GM18502 (cell line): Measurements from ENCODE around the gene CD80.
"Not testable (repeated sequence)": the region's sequence is repeated elsewhere in the genome, so short reads cannot be mapped to it uniquely, and the experiment has no call there.

Source experiments
- ATAC-seq: cut with Tn5 transposase; IDR thresholded peaks from one replicate; pipeline ENCODE4 v1.9.1; 2021; ENCODE audit warnings: mild to moderate bottlenecking; ENCODE audit not compliant: unreplicated experiment, poor library complexity

CD80 gene

DNA sequence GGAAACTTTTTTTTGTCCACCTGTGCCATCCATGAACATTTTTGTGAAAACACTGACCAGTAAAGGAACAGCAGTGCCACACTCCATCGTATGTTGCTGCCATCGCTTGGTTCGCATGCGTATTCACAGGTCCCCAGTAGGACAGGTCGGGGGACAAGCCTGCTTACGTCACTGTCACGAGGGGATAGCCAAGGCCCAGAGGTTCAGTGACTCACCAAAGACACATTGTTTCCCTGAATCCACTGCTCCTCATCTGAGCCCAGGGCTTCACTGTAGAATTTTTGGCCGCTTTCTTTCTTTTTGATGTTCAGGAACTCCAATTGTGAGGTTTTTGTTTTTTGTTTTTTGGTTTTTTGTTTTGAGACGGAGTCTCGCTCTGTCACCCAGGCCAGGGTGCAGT is 25.8 kb upstream of the CD80 start:
- no peak for ATAC-seq

DNA sequence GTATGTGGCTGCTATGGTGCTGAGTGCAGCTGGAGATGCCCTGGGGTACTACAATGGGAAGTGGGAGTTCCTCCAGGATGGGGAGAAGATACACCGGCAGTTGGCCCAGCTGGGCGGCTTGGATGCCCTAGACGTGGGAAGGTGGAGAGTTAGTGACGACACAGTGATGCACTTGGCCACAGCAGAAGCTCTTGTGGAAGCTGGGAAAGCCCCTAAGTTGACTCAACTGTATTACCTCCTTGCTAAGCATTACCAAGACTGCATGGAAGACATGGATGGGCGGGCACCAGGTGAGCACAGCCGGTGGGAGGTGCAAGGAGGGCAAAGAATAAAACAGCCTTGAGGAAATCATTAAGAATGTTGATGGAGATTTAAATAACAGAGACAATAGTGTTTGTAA is 22.8 kb upstream of the CD80 start:
- ATAC-seq = peak; percentile 54

DNA sequence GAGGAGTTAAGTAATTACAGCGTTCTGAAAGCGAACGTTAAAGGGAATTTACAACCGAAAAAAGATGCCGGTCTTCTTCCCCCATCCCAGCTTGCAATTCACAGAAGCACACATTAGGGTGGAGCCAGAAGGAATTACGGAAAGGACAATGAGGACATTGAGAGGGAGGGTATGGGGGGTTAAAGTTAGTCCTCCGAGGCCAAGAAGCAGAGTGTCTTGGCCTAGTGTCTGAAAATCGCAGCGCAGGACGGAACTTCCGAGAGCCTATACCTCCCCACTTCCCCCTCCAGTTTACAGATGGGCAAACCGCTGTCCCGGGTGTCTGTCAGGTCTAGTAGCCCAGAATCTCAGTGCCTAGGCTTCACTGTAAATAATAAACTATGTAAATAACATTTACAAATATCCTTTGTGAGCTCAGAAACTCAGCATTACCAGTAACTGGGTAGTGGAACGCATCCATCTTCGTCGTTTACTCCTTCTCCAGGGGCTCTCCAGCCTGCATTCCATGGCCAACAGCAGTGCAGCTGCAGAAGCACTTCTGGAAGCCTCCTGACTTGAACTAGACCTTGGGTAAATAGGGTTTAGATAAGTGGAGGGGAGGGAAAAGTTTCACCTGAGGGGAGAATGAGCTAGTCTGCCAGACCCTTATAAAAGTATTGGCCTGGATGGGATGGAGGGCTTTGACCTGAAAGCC is 20.8 kb upstream of the CD80 start:
- peak; percentile 76 for ATAC-seq

DNA sequence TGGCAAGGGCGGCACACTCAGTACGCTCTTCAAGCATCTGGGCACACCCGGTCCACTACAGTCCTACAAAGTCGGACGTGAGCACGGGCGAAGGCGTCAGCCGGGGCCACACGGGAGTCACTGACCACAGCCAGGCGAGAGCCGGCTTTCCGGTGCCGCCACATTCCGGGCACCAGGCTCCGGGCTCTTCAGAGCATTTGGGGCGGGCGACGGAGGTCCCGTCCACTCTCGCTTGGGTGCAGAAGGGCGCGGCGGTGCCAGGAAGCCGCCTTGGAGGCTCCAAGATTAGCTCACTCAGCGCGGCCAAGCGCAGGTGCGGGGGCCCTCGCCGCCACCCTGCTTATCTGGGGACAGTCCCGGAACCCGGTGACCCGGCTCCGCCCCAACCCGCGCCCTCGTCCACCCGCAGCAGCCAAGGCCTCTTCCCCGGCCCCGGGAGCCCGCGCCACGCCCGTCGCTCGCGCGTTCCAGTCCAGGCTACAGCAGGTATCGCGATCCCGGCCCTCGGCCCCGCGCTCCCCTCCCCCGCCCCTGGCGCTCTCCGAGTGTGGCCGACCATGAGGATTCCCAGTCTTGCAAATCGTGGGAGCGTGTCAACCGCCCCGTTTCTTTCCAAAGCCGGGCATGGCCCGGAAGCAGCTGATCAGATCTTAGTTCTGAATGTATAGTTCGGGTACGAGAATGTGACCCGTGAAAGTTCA is 20.1 kb upstream of the CD80 start, which contains the start of gene ADPRH:
Gene ADPRH, plus strand, starts transcription at position 127 of the 701 bp plus-strand sequence. CDS start 2,678 bp downstream, outside the sequence.
- ATAC-seq = peak; percentile 64

DNA sequence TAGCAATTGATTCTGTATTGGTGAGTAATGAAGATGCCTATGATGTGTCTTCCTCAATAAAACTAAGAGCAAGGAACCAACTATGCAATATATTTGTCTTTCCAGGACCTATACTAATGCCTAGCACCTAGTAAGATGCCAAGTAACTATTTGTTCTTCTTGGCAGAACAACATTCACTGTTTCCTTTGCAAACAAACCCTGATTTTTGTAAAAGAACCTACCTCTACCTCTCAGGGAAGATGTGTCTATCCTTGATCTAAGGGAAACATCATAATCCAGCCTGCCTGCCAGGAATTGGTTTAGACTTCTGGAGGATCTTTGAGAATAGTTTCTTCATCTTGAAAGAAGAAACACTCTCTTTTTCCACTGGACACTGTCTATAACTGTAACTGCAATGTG is 16.1 kb upstream of the CD80 start:
- no peak for ATAC-seq

DNA sequence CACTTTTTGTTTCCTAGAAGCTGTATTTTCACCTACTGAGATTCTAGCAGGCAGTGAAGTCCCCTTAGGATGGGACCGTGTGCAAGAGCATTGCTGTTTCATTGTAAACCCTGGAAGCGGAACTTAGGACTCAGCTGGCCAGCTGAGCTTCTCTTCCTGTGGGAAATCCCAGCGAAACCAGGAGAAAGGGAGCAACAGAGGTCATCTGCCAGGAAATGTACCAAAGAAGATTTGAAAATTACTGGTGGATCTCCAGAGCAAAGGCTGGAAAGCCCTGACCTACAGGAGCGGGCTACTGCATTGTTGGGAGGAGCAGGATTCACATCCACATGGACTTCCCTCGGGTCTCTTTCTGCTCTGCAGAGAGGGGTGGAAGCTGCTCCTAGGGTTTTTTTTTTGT is 12.3 kb upstream of the CD80 start:
- no peak for ATAC-seq

DNA sequence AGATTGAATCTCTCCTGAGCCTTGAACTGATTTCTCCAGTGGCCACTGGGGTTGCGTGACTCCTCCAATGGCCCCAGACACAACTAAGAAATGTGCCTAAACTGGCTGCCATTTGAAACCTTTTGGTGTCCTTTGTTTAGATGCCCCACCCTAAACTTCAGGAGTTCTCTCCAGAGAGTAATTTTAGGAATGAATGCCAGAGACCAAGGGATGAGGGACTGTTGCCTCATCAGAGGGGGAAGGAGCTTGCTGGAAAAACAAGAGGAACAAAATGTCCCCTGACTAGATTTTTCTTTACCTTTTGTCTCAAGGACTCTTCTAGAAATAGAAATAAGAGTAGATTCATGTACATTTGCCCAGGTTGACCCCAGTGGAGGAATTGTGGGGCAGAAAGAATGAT is 11.8 kb upstream of the CD80 start:
- no peak for ATAC-seq

DNA sequence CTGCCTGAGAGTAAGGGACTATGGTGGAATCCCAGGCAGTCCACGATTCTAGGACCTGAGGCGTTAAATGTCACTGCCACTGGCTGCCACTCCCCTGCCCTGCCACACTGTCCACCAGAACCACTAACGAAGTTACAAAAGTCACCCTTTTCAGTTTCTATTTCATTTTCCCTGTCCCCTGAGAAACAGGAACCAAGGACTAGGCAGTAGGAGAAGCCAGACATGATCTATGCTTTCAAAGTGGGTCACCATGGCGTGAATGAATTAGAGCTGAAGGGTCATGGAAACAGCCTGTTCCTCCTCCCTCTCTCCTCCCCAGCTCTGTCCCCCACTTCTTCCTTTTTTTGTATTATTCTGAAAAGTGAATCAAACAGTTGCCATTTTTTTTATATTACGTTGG is 10.8 kb upstream of the CD80 start:
- no peak for ATAC-seq

DNA sequence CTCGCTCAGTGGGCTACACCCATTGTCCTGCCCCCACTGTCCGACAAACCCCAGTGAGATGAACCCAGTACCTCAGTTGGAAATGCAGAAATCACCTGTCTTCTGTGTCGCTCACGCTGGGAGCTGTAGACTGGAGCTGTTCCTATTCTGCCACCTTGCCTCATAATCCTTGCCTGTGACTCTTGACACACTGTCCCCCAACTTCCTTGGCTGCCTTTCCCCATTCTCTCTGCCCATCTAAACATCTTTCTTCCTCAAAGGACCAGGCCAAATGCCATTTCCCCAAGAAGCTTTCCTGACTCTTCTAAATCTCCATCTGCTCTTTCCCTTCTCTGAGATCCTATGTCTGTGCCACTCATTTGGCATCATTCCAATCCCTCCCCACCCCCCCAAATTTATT is 9.7 kb upstream of the CD80 start:
- no peak for ATAC-seq

DNA sequence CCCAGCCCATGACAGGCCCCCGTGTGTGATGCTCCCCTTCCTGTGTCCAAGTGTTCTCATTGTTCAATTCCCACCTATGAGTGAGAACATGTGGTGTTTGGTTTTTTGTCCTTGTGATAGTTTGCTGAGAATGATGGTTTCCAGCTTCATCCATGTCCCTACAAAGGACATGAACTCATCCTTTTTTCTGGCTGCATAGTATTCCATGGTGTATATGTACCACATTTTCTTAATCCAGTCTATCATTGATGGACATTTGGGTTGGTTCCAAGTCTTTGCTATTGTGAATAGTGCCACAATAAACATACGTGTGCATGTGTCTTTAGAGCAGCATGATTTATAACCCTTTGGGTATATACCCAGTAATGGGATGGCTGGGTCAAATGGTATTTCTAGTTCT is 3.9 kb upstream of the CD80 start:
- not testable (repeated sequence) for ATAC-seq

DNA sequence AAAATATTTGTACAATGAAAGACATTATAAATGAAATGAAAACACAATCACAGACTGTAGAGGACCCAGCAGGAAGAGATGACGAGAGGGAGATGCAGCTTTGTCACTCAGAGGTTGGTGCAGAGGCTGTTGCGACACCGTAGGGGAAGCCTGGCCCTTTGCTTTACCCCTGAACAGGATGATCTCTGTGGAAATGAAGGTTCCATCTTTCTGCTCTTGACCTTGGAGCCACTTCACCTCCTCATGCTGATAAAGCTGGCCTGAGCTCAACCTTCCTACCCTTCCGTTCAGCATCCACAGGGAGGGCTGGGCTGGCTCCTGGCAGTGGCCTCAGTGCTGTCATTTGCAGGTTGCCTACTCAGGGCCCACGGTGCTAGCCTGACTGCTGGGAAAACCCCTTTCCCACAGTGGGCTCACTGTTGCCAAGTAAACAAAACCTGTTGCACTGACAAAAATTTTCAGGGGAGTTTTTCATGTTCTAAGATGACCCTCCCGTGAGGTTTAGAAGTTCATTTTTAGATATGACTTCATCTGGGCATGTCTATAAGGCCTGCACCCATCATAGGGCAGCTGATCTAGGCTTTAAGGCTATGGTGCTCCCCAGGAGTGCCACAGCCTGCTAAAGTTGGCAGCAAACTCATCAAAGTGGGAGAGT is 3.0 kb upstream of the CD80 start:
- peak; percentile 74 for ATAC-seq

DNA sequence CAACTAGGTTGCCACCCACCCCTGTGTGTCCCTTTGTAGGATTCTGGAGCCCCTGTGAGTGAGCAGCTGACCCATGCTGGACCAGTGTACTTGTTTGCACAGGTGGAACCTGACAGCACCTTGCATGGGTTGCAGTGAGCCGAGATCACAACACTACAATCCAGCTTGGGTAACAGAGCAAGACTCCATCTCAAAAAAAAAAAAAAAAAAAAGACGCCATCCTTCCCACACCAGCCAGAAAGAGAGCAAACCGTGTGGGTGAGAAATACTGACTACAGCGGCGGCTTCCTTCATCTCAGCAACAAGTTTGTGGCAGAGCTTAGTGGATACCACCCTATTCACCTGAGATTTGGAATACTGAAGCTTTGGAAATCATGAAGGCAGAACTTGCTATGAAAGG is 746 bp upstream of the CD80 start:
- ATAC-seq = peak; percentile 0

DNA sequence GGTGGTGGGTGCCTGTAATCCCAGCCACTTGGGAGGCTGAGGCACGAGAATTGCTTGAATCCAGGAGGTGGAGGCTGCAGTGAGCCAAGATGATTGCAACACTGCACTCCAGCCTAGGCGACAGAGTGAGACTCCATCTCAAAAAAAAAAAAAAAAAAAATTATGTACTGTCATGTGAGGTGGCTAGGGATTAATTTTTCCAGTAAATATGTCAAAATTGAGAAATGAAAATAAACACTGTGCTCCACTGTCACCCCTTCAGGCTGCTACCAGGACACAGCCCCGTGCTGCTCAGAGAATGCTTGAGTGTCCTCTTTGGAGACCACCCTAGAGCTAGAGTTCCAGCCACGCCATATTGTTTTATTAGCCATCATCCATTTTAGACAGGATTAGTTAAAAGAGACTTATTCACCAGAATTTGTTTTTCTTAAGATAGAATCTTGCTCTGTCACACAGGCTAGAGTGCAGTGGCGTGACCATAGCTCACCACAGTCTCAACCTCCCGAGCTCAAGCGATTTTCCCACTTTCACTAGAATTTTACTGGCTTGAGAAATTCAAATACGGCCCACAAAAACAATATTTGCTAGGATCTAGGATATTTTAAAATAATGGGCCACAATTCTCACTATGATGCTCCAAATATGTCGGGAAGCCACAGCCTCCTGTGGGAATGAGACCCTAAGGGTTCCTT is 642 bp downstream of the CD80 start:
- ATAC-seq = no peak

DNA sequence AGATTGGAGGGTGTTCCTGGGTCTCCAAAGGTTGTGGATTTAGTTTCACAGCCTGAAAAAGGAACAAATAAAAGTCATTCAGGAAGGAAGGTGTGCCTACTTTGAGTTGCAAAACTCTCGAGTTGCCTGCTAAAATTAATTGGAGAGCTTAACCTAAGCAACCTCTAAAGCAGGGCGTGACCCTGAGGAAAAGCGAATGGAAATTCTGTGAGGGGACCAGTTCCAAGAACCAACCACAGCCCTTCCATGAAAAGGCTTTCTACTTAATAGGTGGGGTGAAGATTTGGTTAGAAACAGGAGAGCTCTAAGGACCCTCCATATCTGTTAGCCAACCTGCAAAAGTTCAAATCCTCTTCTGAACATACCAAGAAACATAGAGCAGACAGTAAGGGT is 1.5 kb downstream of the CD80 start:
- no peak for ATAC-seq

DNA sequence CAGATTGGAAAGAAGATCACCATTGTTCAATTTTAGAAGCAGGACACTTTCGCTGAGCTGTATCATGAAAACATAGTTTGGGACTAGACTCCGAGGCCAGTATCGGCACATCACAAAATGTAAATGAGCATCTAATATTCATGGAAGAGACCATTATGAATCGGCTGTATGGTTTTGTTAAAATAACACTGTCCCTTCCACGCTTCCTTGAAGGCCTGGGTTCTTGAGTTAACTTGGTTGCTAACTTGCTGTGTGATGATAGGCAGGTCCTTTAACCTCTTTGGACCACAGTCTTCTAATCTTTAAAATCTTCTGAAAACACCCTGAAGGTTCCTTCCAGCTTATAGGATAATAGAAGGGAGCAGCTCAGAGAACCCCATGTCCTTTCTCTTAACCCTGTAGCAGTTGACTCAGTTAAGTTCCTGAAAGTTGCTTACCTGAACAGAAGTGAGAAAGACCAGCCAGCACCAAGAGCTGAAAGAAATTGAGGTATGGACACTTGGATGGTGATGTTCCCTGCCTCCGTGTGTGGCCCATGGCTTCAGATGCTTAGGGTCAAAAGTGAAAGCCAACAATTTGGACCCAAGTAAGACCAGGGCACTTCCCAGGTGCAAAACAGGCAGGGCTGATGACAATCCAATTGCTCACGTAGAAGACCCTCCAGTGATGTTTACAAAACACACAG is 2.1 kb downstream of the CD80 start:
- ATAC-seq = no peak

DNA sequence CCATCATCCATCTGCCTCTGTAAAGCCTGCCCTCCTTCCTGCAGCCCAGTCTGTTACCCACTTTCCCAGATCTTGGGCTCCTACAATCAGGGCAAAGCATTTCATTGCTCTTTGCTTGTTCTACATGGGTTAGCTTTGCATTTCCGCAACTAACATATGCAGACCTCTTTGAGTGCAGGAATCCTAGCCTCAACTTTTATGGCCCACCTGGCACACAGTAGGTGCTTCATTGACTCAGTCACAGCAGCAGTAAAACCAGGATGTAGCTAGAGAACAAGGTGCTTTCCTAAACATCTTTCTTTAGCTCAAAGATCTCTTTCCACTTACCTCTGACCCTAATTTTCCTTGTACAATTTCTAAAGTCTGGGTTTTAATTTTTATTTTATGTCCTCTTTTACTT is 3.5 kb downstream of the CD80 start:
- no peak for ATAC-seq

DNA sequence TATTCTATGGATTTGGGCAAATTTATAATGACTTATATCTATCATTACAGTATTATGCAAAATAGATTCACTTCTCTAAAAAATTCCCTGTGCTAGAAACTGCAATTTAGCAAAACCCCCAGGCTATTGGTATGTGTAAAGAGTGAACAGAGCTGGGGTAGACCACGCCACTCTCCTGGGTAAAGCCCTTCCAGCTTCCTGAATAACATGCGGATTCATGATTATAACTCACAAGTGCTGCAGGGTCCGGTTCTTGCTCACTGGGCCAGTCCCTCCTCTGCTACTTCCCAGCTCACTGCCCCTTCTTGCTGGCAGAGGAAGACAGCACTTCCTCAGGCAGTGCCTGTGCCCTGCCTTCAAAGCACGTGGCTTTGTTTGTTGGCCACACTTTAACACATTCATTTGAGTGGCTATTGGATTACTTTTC is 4.1 kb downstream of the CD80 start:
- ATAC-seq = no peak

DNA sequence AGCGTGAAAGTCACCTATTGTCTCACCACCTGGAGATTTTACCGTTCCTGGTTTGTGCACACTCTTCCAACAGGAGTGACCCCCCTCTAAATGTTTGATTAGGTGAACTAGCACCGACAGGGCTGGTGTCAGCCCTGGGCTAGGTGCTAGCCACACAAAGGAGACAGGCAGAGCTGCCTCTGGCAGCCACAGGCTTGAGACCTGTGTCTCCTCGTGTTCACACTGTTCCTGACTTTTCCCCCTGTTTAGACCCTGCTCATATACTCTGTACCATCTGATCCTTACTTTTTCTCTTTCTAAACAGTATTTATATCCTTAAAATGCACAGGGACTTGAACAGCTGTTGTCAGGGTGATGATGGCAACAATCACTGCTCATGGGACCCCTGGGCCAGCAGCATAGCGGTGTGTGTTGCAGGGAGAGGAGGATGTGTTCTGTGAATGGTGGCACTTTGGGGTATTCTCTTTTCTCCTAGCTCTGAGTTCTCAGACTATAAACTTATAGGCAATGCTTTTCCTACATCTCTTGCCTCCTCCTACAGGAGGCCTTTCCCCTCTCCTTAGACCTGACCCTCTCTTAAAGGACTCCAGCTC is 5.5 kb downstream of the CD80 start:
- ATAC-seq = no peak

DNA sequence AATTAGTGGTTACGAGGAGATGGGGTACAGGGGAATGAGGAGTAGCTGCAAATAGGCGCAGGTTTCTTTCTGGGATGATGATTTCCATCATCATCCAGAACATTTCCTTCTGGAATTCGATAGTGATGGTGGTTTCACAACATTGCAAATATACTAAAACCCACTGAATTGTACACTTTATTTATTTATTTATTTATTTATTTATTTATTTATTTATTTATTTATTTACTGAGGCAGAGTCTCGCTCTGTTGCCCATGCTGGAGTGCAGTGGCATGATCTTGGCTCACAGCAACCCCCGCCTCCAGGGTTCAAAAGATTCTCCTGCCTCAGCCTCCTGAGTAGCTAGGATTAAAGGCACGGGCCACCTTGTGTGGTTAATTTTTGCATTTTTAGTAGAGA is 6.5 kb downstream of the CD80 start:
- not testable (repeated sequence) for ATAC-seq

DNA sequence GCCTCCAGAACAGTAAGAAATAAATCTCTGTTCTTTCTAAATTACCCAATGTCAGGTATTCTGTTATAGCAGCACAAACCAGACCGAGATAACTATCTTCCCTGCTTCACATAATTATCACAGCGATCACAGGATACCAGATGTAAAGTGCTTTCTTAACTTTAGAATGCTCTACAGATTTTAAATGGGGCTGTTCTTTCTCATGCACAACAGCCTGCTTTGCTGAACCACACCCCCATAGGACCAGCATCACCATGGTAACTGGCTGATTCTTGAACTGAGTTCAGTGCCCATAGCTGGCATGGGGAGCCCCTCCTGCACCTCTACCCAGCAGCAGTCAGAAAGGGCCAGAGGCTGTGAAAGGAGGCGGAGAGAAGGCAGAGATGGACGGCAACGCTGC is 7.8 kb downstream of the CD80 start:
- no peak for ATAC-seq
